GM18508 (cell line): ENCODE data around the gene MCTP2.
A peak's percentile ranks its signal among the peaks of the same experiment; 100 is the strongest.

Experiments
- ATAC-seq: cut with Tn5 transposase; IDR thresholded peaks from one replicate; pipeline ENCODE4 v1.9.1; 2021; ENCODE audit warnings: moderate number of reproducible peaks; ENCODE audit not compliant: insufficient read depth, unreplicated experiment

MCTP2 gene

DNA sequence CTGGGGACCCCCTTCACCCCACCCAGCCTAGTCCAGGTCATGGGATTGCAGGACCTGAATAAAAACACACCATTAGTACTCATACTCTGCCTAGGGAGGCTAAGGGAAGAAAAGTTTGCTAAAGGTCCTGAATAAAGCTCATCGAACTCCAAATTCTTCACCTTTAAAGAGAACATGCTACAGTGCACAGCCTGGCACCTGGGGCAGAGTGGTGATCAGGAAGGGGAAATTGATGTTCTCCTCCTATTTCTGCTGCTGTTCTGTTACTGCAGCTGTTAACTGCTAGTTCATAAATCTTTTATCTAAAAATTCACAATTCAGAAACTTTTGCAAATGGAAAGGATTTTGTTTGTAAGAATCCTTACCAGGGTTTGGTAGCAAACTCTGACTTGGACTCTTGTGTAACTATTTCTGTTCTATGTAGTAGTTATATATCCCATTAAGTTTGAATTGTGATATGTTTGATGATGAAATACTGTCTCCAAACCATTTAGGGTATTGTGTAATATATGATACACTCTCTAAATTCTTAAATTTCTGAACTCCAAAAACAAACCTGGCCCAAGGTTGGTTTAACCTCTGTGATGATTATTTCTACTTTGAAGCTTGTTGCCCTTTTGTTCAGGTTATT is 27.9 kb downstream of the MCTP2 start:
- ATAC-seq, result no peak

DNA sequence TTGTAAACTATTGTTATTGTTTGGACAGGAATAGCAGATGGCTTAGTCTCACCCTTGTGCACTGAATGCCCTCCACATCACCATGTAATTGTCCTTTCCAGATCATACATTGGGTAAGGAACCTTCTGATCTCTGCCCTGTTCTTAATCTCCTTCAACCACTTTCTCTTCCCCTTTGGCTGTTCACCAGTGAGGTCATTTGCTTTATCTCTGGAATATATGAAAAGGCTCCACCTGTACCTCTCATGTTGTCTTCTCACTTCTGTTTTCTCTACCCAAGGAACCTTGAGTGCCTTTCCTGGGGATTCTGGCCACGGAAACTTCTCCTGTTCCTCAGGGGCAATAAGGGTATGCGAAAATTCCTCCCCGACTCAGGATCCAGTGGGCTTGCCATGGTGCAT is 28.5 kb downstream of the MCTP2 start:
- ATAC-seq, result no peak

DNA sequence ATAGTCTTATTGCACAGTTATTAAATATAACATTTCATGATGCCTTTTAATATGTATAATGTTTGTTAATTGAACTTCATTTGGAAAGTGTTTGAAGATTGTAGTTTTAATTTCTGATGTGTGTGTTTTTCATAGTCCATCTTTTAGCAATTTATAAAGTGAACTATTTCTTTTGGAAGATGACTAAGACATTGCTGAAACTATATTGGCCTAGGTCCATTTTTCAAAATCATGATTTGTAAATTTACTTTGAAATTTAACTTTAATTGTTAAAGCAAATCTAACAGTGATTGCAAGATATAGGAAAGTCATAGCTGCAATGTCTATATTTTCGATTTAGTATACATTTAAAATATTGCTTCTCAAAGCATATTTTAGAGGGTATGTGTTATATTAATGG is 30.8 kb downstream of the MCTP2 start:
- ATAC-seq, result no peak

DNA sequence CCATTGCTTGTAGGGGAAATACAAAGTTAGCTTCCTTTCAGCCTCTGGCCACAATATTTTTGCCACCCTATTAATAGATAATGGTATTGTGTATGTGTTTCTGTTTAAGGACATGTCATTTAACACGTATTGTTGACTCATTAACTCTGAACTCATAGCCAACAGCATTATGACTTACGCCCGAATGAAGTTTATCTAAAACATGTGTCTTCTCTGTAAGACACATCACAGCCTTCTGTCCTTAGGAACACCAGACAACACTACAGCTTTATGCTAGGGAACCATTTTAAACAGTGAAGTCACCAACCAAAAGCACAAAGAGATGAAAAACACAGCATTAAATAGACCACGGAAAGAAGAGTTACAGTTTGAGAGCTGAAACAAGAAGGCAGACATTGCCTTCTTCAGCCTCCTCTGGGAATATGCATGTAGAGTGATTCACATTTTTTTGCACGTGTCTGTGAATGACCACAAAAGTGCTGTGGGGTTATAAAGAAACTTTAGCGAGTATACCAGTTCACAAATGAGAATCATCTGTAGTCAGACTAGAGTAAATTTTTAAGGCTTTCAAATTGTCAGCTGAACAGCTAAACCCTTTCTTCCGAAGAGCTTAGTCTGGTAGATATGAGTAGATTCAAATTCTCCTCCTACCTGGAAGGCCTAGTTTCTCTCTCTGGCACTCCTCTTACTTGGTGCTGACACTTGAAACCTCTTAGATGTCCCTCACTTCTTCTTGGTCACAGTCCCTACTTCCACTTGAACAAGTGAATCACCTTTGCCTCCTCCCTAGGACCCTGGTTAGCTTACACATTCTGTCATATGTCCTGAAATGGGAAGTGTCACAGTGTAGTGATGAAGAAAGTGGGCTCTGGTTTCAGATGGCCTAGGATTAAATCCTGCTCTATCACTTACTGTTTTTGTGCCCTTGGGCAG is 32.2 kb downstream of the MCTP2 start:
- ATAC-seq, result peak; percentile 63

DNA sequence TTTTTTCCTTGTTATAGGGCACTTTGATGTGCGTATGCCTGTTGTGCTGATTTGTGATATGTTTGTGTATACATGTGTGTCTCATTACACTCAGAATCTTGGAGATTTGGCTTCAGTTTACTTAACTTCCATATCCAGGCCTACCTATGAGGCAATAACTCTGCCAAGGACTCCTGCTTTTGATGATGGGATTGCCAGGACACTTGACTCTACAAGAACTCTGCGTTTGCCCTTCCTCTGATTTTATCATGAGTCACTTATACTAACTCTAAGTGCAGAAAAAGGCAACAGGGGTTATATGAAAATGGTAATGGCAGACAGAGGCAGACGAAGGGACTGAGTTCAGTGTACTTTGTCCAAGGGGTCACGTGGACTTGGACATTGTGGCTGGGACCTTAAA is 33.6 kb downstream of the MCTP2 start:
- ATAC-seq, result no peak

DNA sequence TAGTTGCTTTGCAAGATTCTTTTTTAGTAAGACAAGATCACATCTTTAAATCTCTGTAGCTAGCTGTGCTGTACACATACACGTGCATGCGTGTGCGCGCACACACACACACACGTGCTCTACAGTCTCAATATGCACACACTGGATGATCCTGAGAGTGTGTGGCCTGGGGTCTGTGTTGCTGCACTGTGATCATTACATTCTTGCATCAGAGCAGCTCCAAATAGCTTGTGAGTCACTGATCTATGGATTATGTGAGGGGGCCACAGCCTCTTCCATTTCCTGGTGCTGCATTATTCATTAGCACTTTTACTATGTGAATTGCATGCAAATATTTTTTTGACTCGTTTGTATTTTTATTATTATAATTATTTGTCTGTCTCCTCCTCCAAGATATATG is 34.6 kb downstream of the MCTP2 start:
- ATAC-seq, result no peak

DNA sequence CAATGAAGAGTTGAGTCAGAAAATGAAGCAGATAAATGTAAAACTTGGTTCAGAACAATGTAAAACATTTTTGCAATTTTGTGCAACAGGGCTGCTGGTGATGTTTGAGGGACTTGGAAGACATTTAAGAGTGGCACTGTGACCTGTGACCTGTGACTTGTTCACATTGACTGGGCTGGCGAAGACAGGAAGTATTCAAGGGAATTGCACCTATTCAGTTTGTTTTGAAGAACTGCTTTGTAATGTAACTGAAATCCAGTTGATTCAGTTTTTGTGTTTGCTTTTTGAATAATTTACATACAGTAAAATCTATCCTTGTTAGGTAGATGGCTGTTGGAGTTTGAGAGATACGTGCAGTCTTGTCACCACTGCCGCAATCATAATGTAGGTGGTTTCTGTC is 35.4 kb downstream of the MCTP2 start:
- no peak for ATAC-seq

DNA sequence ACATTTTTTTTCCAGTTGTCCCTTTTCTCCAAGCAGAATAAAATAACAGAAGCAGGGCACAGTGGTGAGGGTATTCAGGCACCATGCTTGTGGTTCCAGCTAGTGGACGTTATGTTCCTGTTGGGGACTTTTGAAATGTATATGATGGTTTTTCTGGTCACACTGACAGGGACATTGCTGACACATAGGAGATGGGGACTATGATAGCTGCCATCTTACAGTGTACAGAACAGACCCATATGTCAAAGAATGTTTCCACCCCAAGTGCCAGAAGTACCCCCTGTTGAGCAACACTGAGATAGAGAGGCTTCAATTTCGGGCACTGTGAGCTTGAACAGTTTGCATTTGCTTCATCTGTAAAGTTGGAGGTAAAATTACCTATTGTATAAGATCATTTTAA is 38.6 kb downstream of the MCTP2 start:
- no peak for ATAC-seq

DNA sequence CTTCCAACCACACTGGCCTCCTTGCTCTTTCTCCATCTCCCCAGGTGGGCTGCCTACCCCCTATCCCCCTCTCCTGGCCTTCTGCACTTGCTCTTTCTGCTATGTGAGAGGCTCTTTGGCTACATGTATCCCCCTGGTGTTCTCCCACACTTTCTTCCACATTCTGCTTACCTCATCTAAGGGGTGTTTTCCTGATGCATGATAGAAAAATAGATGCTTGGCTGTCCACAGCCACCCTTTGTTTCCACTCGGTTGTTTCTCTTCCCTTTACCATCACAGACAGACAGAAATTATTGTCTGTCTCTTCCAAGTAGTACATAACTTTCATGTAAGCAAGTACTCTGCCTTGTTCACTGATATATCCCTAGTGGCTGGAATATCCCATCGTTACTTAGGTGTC is 39.2 kb downstream of the MCTP2 start:
- no peak for ATAC-seq

DNA sequence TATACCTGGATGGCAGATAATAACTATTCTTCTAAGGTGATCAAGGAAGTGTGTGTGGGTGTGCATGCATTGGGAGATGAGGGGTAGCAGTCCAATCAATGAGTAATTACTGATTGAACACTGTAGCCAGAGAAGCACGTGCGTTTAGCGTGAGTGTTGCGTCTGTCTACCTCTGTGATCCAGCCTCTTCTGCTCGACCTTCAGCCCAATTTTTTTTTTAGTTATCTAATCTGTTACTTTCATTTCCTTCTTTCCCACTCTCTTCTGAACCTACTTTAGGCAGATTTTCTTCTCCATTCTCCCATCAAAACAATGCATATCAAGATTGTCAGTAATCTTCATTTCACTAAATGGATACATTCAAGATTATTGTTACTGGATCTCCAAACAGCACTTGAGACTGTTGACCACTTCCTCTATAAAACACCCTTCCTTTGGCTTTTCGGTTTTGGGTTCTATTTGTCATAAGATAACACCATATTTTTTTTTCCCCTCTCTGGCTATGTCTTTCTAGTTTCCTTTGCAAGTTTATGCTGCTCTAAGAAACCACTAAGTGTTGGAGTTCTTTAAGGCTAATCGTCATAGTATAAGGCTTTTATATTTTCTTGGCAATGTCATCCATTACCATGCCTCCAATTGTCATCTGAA is 41.0 kb downstream of the MCTP2 start:
- ATAC-seq, result peak; percentile 68

DNA sequence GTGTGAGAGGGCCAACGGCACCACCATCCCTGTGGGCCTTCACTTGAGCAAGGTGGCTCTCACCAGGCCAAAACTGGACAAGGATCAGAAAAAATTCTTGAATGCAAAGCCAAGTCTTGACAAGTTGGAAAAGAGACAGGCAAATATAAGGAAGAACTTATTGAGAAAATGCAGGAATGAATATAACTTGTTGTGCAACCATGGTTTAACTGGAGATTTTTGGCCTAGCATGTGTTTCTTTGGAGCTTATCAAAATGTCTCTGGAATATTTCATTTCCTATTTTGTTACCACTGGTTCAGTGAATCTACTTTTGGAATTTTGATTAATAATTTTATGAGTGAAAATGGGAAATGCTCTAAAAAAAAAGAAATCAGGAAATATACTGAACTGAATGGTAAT is 42.5 kb downstream of the MCTP2 start:
- ATAC-seq, result no peak

DNA sequence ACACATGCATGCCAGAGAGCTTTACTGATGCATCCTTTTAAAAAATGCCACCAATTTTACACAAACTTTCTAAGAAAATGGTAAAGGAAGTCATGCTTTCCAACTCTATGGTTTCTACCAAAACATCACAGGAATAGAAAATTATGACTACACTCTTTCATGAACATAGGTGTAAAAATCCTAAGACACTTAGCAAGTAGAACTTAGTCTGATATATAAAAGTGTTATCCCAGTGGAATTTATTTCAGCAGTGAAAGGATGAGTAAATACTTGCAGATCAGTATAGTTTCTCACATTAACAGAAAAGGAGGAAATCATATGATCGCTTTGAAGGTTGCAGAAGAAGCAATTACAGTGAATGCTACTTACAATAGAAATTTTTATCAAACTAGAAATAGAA is 43.4 kb downstream of the MCTP2 start:
- no peak for ATAC-seq

DNA sequence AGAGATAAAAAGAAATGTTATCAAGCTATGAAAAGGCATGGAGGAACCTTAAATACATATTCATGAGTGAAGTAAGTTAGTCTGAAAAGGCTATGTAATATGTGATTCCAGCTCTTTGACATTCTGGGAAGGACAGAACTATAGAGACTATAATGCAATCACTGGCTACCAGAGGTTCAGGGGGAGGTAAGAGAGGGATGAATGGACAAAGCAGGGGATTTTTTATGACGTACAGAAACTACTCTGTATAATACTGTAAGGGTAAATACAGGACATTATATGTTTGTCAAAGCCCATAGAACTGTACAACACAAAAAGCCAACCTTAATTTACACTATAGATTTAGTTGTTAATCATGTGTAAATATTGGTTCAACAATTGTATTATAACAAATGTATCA is 46.1 kb downstream of the MCTP2 start:
- peak; percentile 46 for ATAC-seq

DNA sequence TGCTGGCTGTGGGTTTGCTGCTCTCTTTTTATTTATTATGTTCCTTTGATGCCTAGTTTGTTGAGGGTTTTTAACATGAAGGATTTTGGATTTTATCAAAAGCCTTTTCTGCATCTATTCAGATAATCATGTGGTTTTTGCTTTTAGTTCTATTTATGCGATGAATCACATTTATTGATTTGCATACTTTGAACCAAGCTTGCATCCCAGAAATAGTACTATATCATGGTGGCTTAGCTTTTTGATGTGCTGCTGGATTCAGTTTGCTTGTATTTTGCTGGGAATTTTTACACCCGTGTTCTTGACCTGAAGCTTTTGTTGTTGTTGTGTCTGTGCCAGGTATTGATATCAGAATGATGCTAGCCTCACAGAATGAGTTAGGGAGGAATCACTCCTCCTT is 48.4 kb downstream of the MCTP2 start:
- ATAC-seq, result no peak

DNA sequence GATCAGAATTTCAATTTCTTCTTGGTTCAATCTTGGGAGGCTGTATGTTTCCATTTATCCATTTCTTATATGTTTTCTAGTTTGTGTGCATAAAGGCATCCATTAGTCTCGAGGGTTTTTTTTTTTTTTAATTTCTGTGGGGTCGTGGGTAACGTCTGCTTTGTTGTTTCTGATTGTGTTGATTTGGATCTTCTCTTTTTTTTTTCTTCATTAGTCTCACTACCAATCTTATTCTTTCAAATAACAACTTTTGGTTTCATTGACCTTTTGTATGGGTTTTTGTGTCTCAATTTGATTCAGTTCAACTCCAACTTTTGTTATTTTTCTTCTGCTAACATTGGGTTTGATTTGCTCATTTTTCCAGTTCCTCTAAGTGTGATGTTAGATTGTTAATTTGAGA is 48.9 kb downstream of the MCTP2 start:
- ATAC-seq, result no peak

DNA sequence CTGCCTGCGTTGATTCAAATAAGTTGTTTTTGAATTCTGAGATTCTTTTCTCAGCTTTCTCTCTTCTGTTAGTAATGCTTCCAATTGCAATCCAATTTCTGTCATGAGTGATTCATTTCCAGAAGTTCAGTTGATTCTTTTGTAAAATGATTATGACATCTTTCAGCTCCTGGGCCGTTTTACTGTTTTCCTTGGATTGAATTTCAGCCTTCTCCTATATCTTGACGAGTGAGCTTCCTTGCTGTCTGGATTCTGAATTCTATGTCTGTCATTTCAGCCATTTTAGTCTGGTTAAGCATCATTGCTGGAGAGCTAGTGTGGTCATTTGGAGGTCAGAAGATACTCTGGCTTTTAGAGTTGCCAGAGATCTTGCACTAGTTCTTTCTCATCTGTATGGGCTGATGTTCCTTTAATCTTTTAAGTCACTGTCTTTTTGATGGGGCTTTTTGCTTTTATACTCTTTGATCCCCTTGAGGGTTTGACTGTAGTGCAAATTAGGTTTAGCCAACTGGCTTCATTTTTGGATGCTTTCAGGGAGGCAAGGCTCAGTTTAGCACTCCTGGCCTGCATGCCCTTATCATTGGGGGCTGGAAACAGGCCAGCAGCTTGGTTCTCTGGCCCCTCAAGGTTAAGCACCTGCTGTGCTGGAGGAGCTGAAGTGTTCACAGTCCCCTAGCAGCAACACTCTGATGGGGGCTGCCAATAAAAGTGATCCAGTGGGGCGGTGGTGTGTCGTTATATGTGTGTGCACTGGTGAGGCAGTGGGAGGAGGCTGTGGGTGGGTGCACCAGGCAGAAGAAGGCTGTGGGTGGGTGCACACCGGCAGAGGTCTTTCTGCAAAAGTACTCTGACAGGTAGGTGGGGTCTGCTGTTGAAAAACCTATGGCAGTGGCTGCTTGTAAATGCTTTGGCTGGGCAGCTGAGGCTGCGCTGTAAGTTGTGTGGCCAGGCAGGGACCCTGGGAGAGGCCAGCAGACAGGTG is 51.2 kb downstream of the MCTP2 start:
- ATAC-seq, result no peak

DNA sequence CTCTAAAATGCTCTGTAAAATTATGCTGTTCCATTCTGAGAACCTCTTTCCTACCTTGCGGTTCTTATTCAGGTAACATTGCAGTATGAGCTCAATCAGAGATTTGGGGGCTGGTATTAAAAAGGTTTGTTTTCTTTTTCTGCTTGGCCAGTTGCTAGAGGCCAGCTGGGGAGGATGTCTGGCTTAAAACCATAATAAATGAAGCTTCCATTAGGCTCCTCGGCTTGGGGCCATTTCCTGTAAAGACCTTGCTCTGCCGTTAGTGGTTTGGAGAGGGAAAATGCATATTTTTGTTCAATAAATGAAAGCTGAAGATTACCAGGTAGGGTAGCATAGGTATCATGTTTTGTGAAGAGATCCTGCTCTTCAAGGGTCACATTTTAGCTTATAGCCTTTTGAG is 55.2 kb downstream of the MCTP2 start:
- ATAC-seq, result no peak

DNA sequence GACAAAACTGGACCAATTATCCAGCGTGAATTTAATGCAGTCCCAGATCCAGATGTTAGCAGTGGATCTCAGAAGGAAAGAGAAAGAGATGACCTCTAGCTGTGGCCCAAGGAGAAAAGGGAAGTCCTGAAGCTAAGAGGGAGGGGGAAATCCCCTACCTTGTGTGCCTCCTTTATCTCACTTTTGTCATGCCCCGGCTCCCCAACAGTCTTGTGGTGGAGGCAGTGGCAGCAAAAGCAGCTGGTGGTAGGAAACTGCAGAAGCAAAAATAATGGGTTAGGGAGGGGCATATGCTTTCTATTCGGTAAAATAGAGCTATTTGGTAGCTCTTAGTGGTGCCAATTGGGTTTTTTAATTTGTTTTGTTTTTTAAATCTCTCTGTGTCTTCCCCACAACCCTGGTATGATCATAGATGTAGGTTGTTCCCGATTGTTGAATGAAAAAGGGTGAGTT is 56.5 kb downstream of the MCTP2 start:
- ATAC-seq, result peak; percentile 97

DNA sequence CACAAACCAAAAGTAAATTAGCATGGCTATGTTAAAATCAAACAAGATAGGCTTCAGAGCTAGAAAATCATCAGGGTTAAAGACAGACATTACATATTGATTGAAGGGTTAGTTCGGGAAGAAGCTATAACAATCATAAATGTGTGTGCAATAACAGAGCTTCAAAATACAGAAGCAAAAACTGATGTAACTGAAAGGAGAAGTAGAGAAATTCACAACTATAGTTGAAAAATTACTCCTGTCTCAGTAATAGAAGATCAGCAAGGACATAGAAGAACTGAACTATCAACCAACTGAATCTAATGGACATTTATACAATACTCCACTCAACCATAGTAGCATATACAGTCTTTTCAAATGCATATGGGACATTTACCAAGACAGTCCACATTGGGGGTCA is 59.4 kb downstream of the MCTP2 start:
- no peak for ATAC-seq
